ENCODE measurements around the gene IST1. TPM values are rescaled to one million over a fixed set of nuclear protein-coding genes. Genes with fewer than 3 reads are reported as not detected.

The IST1 gene
- total and polyA plus RNA-seq, 9 of the 15 experiments (the other 6 are each of a cell fraction or from before 2014, with no cell fraction given): 135 to 334 (median 188) TPM

GRCh38 chr16:71889147-71889546 is 6.2 kb upstream of the IST1 start (continued):
- no peak for TF ChIP-seq TFAP4 (CRISPR knock-in tag; IDR thresholded peaks at IDR 0.05; ENCODE audit: borderline replicate concordance)

- intact Hi-C loops (cut with micrococcal nuclease): no loop called here
- Histone ChIP-seq H3K36me3 (ENCODE audit: control insufficient read depth, insufficient read depth, low read length) (peaks cover 8% of the 10 kb centered on the region; the same call in 1 of the 3 replicates), H3K27me3 (ENCODE audit: control insufficient read depth in 2 of 2, insufficient read depth in 2 of 2, low read length in 2 of 2) (no peaks in the 10 kb centered on the region), H3K9me3 (replicated peaks; ENCODE audit: control insufficient read depth, insufficient read depth, low read depth, low read length) (no peaks in the 10 kb centered on the region), H3K4me2 (ENCODE audit: insufficient read depth, low read length) (peak overlapping the region; percentile 93), H3K9me1 (ENCODE audit: control insufficient read depth, insufficient read depth, low read length) (no peaks in the 10 kb centered on the region), H3K79me2 (ENCODE audit: control insufficient read depth, insufficient read depth, low read length) (peaks cover 52% of the 10 kb centered on the region), H3K4me3 (peak overlapping the region; percentile 92), H2AFZ (ENCODE audit: low read depth, low read length) (peak overlapping the region; percentile 93), H3K9ac (ENCODE audit: insufficient read depth in 1 of 2, low read depth in 2 of 2, low read length in 2 of 2) (peak overlapping the region; percentile 95 to 99; a peak in 3 of 4 replicates), H4K20me1 (replicated peaks; ENCODE audit: control insufficient read depth, insufficient read depth, low read length) (no peaks in the 10 kb centered on the region), H3K4me1 (replicated peaks in 1 of 2; ENCODE audit: control insufficient read depth in 2 of 2, insufficient read depth in 2 of 2, low read length in 2 of 2) (peaks cover 7 to 25% of the 10 kb centered on the region in 2 experiments; a peak in 4 of 5 replicates), H3K27ac (ENCODE audit: extremely low read depth, low read depth, low read length) (peak overlapping the region; percentile 88; the same call in 2 of the 3 replicates)
- 32% methylated on average over 7 of the region's 7 CpGs for WGBS (ENCODE audit: insufficient coverage, low coverage, missing lambda C conversion rate)
- in situ Hi-C loops (cut with MboI): no loop called here
- no peak for FAIRE-seq
- ATAC-seq: no peak
- no TSS peak for BruUV-seq (replicated peaks)
- POLR2A ChIA-PET: interaction anchor here (1.3 to 2.9 kb wide), 3 partner anchors 8 to 34 kb away, joined by 3 to 20 read pairs (median 5); partner anchors contain the start of gene ZNF821
- DNase-seq (ENCODE audit: extremely low read depth in 1 of 4, low spot score in 3 of 4): no peak
- CTCF ChIA-PET (ENCODE audit: low intra/inter-chr PET ratio): no interaction called here
- TF ChIP-seq ZNF589 (CRISPR knock-in tag; IDR thresholded peaks at IDR 0.05; ENCODE audit: low read depth): no peak
- TF ChIP-seq BCOR (IDR thresholded peaks at IDR 0.05): peak; percentile 38; the same call in 1 of the 2 replicates
- no peak for TF ChIP-seq ZNF699 (CRISPR knock-in tag; IDR thresholded peaks at IDR 0.05; ENCODE audit: insufficient replicate concordance)
- no peak for TF ChIP-seq ZNF146 (CRISPR knock-in tag; IDR thresholded peaks at IDR 0.05; ENCODE audit: unreplicated experiment)
- no peak for TF ChIP-seq GATAD2B (IDR thresholded peaks at IDR 0.05; ENCODE audit: borderline replicate concordance)
- TF ChIP-seq NFRKB (IDR thresholded peaks at IDR 0.05; ENCODE audit: low read depth): no peak
- TF ChIP-seq GTF2A2 (tag; IDR thresholded peaks at IDR 0.05): no peak
- peak; percentile 75 for TF ChIP-seq CEBPB (tag; IDR thresholded peaks at IDR 0.05)
- no peak for TF ChIP-seq ZNF740 (CRISPR knock-in tag; IDR thresholded peaks at IDR 0.05)
- no peak for TF ChIP-seq ZNF740 (tag; IDR thresholded peaks at IDR 0.05)
- no peak for TF ChIP-seq FUS (optimal IDR thresholded peaks at IDR 0.05; ENCODE audit: low read depth, low read length)
Measured at GRCh38 chr16:71893888-71894228, 1.5 kb upstream of the IST1 start.

Measured in K562 (cell line).